ENCODE measurements around the gene COL13A1.

The COL13A1 gene

GRCh38 chr10:69949770-69950169 is 148.1 kb downstream of the COL13A1 start:
- no peak for DNase-seq (ENCODE audit: low read depth)

- DNase-seq (ENCODE audit: low read depth): no peak
Measured at GRCh38 chr10:69951658-69952057, 150.0 kb downstream of the COL13A1 start.

GRCh38 chr10:69952069-69952800 is 150.5 kb downstream of the COL13A1 start:
- DNase-seq (ENCODE audit: low read depth): no peak

GRCh38 chr10:69952821-69953221 is 151.1 kb downstream of the COL13A1 start:
- DNase-seq (ENCODE audit: low read depth): no peak

- DNase-seq (ENCODE audit: low read depth): no peak
Measured at GRCh38 chr10:69953851-69954250, 152.1 kb downstream of the COL13A1 start.

GRCh38 chr10:69955211-69955805 is 153.6 kb downstream of the COL13A1 start:
- DNase-seq (ENCODE audit: low read depth): no peak

DNA sequence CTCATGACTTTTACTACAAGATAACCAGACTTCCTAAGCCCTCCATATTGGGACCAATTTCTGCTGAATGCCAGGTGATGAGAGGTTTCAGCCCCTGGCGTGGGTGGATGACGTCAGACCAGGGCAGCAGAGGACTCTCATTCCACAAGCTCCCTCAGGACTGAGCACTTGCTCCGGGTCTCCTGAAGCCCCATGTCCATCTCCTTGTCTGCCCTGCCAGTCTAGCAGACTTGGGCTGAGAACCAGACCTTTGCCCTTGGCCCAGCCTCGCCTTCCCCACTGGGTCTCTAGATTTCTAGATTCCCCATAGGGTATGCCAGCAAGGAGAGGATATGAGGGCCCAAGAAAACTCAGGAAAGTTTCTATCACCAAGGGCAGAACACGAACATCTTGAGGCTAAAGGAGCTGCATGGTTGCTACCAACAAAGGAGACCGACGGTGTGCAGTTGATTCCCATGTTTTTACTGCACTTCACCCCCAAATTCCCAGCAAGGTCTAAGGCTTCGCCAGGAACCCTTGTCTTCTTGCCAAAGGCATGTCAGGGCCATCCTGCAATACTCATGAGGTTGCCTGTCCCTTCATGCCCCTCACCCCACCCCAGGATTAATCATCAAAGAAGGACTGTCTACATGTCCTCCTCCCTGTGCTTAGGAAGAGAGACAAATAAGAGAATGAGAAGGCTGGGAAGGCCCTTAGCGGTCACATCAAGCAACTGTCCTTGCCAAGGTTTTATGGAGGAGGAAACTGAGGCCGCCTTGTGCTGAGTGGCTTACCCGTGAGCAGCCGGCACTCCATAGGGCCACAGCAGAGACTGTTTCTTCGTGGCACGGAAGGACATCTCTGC is 154.4 kb downstream of the COL13A1 start:
- no peak for DNase-seq (ENCODE audit: low read depth)

- DNase-seq (ENCODE audit: low read depth): no peak
Measured at GRCh38 chr10:69956741-69957230, 155.1 kb downstream of the COL13A1 start.

DNA sequence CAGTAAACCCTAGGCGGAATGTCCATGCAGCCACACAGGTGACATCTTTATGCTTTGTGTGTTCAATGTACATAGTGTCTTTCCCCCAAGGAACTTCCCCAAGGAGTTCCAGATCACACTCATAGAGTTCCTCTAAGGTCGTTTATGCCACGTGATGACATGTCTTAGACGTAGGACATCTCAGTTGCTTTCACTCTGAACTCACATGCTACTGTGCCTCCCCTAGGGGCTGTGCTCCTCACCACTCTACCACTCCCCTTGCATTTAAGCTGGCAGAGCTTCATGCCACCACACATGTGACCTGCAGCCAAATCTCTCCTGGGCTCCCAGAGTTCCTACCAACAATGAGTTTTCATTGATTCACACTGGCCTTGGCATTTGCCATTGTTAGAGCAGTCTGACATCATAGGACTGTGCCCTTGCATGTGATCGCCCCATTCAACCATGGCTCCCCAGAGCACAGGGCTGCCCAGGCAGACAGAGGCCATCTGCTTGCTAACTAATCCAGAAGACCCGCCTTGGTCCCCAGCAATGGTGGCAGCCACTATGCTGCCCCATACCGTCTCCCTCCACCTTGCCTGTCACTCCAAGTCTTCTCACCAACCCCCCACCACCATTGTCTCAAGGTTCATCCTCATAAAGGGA is 155.7 kb downstream of the COL13A1 start:
- no peak for DNase-seq (ENCODE audit: low read depth)

GRCh38 chr10:69957886-69958555 is 156.3 kb downstream of the COL13A1 start:
- no peak for DNase-seq (ENCODE audit: low read depth)

DNA sequence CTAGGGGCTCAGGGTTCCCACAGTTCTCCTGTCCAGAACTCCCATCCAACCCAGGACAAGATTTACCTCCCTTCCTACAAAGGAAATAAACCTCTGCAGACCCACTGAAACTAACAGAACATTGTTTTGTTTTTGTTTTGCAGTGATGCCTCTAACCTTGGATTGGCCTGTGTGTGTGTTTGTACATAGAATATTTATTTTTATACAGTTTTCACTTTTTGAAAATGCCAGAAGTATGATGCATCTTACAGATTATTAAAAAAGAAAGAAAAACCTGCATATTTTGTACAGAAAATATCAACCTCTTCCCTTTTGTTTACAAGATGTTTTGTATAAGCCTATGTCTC is 156.8 kb downstream of the COL13A1 start:
- no peak for DNase-seq (ENCODE audit: low read depth)

DNA sequence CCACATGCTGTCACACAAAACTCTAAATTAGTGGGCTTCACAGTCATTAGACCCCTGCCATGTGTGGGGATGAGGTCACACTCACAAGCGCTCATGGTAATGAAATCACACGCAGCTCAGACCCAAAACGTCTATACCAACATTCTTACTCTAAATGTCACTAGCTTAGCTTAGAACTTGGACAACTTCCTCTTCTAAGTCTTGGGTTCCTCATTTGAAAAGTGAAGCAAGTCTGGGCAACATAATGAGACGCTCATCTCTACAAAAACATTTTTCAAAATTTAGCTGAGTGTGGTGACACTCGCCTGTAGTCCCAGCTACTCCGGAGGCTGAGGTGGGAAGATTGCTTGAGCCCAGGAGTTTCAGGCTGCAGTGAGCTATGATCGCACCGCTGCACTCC is 158.2 kb downstream of the COL13A1 start:
- DNase-seq (ENCODE audit: low read depth): no peak

DNA sequence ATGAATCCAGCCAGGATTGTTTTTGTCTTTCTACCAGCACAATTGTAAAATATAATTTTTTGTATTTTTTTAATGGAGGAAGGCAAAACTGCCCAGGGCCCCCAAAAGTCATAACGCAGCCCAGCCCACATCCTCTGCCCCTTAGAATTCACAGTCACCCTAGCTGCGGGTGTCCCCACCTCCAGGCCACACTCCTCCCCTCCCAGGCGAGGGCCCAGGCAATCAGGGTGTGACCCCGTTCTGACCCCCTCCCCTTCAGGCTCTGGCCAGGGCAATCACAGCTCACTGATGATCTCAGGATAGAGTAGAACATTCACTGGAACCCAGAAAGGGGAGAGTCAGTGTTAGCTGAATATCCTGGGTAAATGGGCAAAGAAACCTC is 158.9 kb downstream of the COL13A1 start:
- DNase-seq (ENCODE audit: low read depth): no peak

GRCh38 chr10:69960988-69961880 is 159.5 kb downstream of the COL13A1 start:
- DNase-seq (ENCODE audit: low read depth): no peak

DNA sequence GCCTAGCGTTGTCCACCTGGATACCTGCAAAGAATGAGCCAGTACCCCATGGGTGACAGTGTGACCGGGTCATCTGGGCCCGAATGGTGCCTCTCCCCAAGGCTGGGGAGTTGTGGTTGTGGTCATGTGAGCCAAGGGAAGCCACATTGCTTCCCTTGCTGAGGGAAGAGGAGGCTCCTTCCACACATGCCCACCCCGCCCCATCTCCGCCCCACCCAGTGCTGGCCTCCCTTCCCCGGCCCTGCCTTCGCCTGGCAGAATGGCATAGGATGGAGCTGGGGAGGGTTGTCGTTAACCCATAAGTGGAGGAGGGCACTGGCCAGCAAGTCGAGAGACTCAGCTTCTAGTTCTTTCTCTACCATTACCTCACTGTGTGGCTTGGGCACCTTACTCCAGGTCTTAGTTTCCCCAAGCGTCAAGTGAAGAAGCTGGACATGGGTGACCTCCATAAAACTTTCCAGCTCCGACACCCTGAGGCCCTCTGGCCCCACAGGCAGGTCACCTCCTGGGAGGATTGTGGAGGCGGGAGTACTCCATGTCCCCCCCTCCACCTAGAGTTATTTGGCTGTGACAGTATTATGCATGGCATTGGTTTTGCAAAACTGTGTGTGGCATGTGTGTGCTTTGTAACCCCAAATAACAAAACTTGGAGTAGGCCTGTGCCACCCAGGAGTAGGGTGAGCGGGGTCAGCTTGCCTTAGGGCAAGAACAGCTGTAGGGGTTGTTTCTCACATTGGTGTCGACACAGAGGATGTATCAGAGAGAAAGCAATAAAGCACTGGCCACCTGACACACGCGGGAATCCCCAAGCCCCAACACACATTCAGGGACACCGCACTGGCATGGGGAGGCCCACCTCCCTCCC is 160.4 kb downstream of the COL13A1 start:
- DNase-seq (ENCODE audit: low read depth): no peak

DNA sequence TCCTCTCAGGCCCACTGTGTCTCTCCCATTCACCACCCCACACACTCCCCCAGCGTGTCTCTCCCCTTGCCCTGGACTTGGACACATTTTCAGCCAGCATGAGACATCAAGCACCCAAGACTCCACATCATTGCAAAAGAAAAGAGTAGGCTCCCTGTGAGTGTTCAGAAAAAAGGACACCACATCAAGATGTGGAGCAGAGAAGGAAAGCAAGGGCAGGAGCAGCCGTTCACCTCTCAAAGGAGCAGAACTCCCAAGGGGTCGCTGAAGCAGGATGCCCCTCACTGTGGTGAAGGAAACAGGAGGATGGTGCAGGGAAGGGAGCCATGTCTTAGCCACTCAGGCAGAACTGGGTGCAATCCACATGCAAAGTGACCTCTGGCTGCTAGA is 161.0 kb downstream of the COL13A1 start:
- DNase-seq (ENCODE audit: low read depth): no peak

DNA sequence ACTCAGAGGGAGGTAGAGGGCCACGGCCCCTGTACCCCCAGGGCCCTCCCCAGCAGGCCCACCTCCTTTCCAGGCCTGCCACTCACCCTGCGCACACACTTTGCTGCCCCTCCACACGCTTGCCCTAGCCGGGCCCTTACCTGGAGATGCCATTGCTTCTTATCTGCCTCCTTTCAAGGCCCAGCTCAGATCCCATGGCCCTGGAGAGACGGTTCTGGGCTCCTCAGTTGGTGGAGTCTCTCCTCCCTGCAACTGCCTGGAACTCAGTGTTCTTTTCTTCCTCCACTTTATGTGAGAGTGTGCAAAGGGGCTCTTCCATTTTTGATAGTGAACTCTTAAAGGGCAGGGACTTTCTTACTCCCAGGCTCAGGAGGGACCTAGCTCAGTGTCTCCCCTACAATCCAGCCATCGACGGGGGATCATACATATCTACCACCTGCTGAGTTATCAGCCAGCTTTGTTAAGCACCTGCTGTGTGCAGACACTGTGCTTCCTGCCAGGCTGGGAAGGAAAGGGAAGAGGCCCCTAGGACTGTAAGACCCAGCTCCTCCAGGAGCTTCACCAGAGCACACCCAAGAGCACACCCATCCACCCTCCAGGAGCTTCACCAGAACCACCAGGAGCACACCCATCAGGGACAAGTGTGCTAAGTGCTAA is 161.6 kb downstream of the COL13A1 start:
- no peak for DNase-seq (ENCODE audit: low read depth)

DNA sequence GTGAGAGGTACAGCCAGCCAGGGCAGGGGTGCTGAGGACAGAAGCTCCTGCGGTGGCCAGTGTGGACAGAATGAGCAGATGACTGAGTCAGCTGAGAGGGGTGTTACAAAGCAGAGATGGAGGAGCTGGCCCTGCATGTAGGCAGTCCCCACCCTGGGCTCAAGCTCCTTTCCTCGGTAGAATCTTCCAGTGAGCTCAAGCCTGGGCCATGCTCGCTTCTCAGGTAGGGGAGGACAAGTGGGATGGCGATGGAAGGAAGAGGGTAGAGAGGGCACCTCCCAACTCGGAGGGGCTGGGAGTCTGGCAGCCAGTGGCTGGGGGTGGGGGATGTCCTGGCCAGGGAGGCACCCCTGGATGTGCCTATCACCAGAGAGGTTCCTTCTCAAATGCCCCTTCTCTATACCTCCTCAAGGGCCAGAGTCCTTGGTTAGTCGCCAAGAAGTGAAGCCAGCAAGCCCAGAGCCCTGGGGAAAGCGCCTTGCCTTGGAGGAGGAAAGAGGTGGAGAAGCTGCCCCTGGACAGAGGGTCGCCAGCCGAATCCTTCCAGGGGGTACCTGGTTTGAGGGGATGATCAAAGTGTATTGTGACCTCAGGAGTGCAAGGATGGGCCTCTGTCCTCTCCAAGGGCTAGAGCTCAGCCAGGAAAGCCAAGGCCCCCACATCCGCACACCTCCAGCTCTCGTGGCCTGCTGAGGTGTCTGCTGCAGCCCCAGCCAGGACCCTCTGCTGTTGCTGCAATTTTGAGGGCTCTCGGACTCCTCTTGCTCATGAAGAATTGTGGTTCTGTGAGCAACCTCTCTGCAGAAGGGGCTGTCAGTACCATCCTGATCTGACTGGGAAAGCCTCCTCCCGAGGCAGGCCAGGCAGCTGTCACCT is 162.4 kb downstream of the COL13A1 start:
- no peak for DNase-seq (ENCODE audit: low read depth)

Measured in stimulated activated CD8-positive, alpha-beta memory T cell treated with anti-CD3 and anti-CD28 coated beads, Interleukin-12 subunit alpha, Interleukin-12 subunit beta, amount 100 ng/mL, for 4 hours (primary cell).